Measurements from ENCODE around the gene ZNF439. TPM values are rescaled to one million over a fixed set of nuclear protein-coding genes. Genes with fewer than 3 reads are reported as not detected.

Gene ZNF439
- total RNA-seq: 32.3 TPM

GRCh38 chr19:11848594-11849469 lies at the start of gene ZNF439:
Gene ZNF439, plus strand, starts transcription at chr19:11848726. Its CDS starts 142 bp downstream, at chr19:11848868.

DNA sequence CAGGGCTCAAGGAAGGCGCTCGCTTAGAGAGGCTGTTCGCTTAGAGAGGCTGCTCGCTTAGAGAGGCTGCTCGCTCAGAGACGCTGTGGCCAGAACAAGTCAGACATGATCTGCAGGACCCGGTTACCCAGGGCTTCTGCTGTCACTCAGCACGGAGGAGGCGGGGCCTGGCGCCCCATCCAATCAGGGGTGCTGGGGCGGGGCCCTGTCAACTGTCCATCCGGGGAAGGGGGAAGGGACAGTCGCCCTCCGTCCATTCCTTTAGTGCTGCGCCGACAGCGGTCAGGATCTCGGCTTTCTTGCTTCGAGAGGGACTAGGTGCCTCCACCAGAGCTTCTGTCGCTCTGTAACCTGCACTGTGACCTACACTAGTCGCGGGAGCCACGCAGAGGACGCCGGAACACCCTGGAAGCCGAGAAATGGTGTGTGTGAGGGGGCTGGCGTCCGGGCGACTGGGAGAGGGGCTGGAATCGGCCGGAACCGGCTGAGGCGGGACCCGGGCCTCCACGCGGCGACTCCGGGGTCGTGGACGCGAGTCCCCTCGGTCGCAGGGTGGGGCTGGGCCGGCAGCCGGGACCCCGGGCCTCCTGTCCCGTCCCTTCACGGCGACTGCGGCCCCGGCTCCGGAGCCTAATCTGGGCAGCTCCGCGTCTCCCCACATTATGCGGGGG lies 34.4 kb upstream of the ZNF439 start, which contains the start of gene ZNF440:
TSS of gene ZNF440 (plus strand) at position 245 of the 671 bp plus-strand sequence. CDS start at position 420, 175 bp downstream.

GRCh38 chr19:11887611-11888531 lies 39.3 kb downstream of the ZNF439 start, which contains the start of gene ZNF69:
Gene ZNF69, plus strand, starts transcription at chr19:11887782. Its CDS starts 142 bp downstream, at chr19:11887924.

Other genes with a start within 250 kb of the ZNF439 start
- gene ZNF823, start 109.8 kb upstream of the ZNF439 start, total RNA-seq: 23.8 TPM
- gene ZNF441, start 81.7 kb upstream of the ZNF439 start, total RNA-seq: 35.8 TPM
- gene ZNF491, start 50.2 kb upstream of the ZNF439 start, total RNA-seq: 14.8 TPM
- 19.4 TPM for gene ZNF440, start 34.5 kb upstream of the ZNF439 start, total RNA-seq
- gene ZNF69, start 39.1 kb downstream of the ZNF439 start, total RNA-seq: 22.1 TPM
- 15.0 TPM for gene ZNF700, start 76.4 kb downstream of the ZNF439 start, total RNA-seq
- gene ZNF763, start 116.3 kb downstream of the ZNF439 start, total RNA-seq: 3.5 TPM
- 14.1 TPM for gene ZNF433, start 187.0 kb downstream of the ZNF439 start, total RNA-seq
- 0.46 TPM for gene ZNF878, start 204.2 kb downstream of the ZNF439 start, total RNA-seq
- 12.9 TPM for gene ZNF844, start 216.0 kb downstream of the ZNF439 start, total RNA-seq

All from diencephalon (tissue), 1 donor.